Retinal pigment epithelial cell (primary cell): ENCODE measurements around the gene EXOC6B.

ENCODE experiments used
- DNase-seq: peaks from one replicate; pipeline ENCODE4 v3.0.0-alpha.2; 2010; ENCODE audit warnings: low read depth
- H3K4me3 ChIP-seq: 2 replicates; pipeline ENCODE4 v1.5.1; 2011; ENCODE audit warnings: mild to moderate bottlenecking, low read length, control low read depth, moderate library complexity
- CTCF ChIP-seq: conservative IDR thresholded peaks from 2 replicates; pipeline ENCODE4 v1.5.1; 2011; ENCODE audit warnings: low read depth, low read length, control low read depth, inconsistent platforms

EXOC6B gene

GRCh38 chr2:72843301-72843700, 17.5 kb upstream of the EXOC6B start:
- DNase-seq, result no peak
- TF ChIP-seq CTCF, result no peak
- no peak overlapping the region for H3K4me3 ChIP-seq

- no peak for DNase-seq
- TF ChIP-seq CTCF, result no peak
- H3K4me3 ChIP-seq, result no peak overlapping the region
Measured at GRCh38 chr2:72841462-72842125, 15.8 kb upstream of the EXOC6B start.

- no peak for TF ChIP-seq CTCF
- H3K4me3 ChIP-seq, result no peak overlapping the region
- no peak for DNase-seq
Measured at GRCh38 chr2:72840066-72840465, 14.2 kb upstream of the EXOC6B start.

GRCh38 chr2:72837171-72837570, 11.3 kb upstream of the EXOC6B start:
- no peak for DNase-seq
- H3K4me3 ChIP-seq, result no peak overlapping the region
- TF ChIP-seq CTCF, result no peak

- no peak for DNase-seq
- TF ChIP-seq CTCF, result no peak
Measured at GRCh38 chr2:72835403-72835802, 9.6 kb upstream of the EXOC6B start.

GRCh38 chr2:72834596-72834995, 8.8 kb upstream of the EXOC6B start:
- no peak overlapping the region for H3K4me3 ChIP-seq
- TF ChIP-seq CTCF, result no peak
- no peak for DNase-seq

More at GRCh38 chr2:72835403-72835802, 9.6 kb upstream of the EXOC6B start:
- H3K4me3 ChIP-seq, result no peak overlapping the region

GRCh38 chr2:72833084-72833714, 7.4 kb upstream of the EXOC6B start:
- DNase-seq, result no peak
- no peak for TF ChIP-seq CTCF
- H3K4me3 ChIP-seq, result no peak overlapping the region
